GM12878 (cell line): ENCODE measurements around the gene SYNJ2. TPM values are rescaled to one million over a fixed set of nuclear protein-coding genes. Genes with fewer than 3 reads are reported as not detected.

ENCODE experiments used
- RAD21 ChIP-seq: IDR thresholded peaks from 2 replicates; pipeline ENCODE4 v1.6.1; 2011; ENCODE audit warnings: mild to moderate bottlenecking, low read depth, low read length, moderate library complexity; ENCODE audit not compliant: insufficient read depth
- ZNF207 ChIP-seq: fragments of 450-650 bp; IDR thresholded peaks from 2 replicates; pipeline ENCODE4 v1.6.1; 2014; ENCODE audit warnings: antibody characterized with exemption, mild to moderate bottlenecking, borderline replicate concordance
- polyA plus RNA-seq, 11 experiments: library from polyadenylated mRNA; depleted of rRNA in 4 of 11; unstranded in 6 of 11; stranded (reverse) in 5 of 11; fragments of >200 nt; fragmentation: Nextera tagmentation in 4 of 11; fragmentation: Illumina TruSeq in 1 of 11; extraction: Ambion mirVana in 4 of 11; extraction: Trizol in 1 of 11; gene quantifications; 1 replicate in 1 of 11; 2 replicates in 10 of 11; pipeline versions ENCODE4 v1.2.1 to v1.2.3, GENCODE V29; 2011 to 2016; ENCODE audit warnings: inconsistent platforms in 2 of 11, missing spikeins in 2 of 11, low read depth in 1 of 11
- total RNA-seq, 4 experiments: library from RNA; depleted of rRNA in 3 of 4; stranded (reverse); fragments of >200 nt in 3 of 4; fragmentation: Illumina TruSeq in 1 of 4; extraction: Trizol in 1 of 4; gene quantifications; 2 replicates each; pipeline versions ENCODE4 v1.2.1 to v1.2.3, GENCODE V29; 2013 to 2021
- TF ChIP-seq, protein P1 (sequence below): IDR thresholded peaks from 2 replicates; pipeline ENCODE4 v1.6.1; 2012; ENCODE audit warnings: improper control_type of control experiment, low read depth, low read length; ENCODE audit not compliant: insufficient replicate concordance
- TF ChIP-seq, protein P2 (sequence below): fragments of 450-650 bp; IDR thresholded peaks from 2 replicates; pipeline ENCODE4 v1.6.1; 2017; ENCODE audit warnings: mild to moderate bottlenecking
- TF ChIP-seq, protein P3 (sequence below): fragments of 150-350 bp; IDR thresholded peaks from 2 replicates; pipeline ENCODE4 v1.6.1; 2014; ENCODE audit warnings: mild to moderate bottlenecking, low read depth, low read length
- TF ChIP-seq, protein P4 (sequence below): fragments of 450-650 bp; IDR thresholded peaks from 2 replicates; pipeline ENCODE4 v1.6.1; 2018; ENCODE audit warnings: borderline replicate concordance, mild to moderate bottlenecking; ENCODE audit not compliant: partially characterized antibody

The SYNJ2 gene
- total and polyA plus RNA-seq, 10 of the 15 experiments (the other 5 are each of a cell fraction or from before 2014, with no cell fraction given), result 0.11 to 1.8 (median 0.57) TPM

DNA sequence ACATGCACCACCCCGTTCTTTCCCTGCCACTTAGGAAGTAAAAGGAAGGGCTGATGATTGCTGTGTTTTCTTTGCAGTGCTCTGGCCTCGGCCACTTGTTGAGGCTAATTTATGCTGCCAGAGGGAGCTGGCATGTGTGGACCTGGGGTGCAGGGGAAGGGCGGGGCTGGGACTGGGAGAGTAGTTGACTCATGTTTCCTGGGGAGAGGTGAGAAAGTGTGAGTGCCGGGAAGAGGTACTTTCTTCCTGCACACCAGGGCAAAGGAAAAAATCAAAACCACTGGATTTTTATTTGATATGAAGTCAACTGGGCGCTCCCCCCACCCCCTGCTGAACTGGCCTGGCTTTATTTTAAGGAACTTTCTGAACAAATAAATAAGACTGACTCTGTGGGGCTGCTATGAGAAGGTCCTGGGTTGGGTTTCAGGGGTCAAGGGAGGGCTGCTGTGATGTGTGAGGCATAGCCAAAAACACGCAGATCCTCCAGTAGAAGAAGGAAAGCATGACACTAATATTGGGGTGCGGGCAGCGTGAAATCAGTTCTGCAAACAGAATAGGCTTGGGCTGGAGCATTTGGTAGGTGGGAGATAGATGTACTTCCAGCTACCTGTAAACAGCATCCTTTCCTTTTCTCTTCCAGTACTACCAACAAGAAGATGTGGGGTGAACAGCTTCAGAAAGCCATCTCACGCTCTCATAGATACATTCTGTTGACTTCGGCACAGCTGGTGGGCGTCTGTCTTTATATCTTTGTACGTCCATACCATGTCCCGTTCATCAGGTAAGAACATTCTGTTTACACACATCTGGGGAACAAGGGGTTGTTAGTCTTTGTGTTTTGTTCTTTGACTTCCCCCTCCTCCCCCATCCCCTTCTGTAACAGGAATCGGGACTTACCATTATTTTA, 87.5 kb downstream of the SYNJ2 start (continued):
- TF ChIP-seq, protein P1, sequence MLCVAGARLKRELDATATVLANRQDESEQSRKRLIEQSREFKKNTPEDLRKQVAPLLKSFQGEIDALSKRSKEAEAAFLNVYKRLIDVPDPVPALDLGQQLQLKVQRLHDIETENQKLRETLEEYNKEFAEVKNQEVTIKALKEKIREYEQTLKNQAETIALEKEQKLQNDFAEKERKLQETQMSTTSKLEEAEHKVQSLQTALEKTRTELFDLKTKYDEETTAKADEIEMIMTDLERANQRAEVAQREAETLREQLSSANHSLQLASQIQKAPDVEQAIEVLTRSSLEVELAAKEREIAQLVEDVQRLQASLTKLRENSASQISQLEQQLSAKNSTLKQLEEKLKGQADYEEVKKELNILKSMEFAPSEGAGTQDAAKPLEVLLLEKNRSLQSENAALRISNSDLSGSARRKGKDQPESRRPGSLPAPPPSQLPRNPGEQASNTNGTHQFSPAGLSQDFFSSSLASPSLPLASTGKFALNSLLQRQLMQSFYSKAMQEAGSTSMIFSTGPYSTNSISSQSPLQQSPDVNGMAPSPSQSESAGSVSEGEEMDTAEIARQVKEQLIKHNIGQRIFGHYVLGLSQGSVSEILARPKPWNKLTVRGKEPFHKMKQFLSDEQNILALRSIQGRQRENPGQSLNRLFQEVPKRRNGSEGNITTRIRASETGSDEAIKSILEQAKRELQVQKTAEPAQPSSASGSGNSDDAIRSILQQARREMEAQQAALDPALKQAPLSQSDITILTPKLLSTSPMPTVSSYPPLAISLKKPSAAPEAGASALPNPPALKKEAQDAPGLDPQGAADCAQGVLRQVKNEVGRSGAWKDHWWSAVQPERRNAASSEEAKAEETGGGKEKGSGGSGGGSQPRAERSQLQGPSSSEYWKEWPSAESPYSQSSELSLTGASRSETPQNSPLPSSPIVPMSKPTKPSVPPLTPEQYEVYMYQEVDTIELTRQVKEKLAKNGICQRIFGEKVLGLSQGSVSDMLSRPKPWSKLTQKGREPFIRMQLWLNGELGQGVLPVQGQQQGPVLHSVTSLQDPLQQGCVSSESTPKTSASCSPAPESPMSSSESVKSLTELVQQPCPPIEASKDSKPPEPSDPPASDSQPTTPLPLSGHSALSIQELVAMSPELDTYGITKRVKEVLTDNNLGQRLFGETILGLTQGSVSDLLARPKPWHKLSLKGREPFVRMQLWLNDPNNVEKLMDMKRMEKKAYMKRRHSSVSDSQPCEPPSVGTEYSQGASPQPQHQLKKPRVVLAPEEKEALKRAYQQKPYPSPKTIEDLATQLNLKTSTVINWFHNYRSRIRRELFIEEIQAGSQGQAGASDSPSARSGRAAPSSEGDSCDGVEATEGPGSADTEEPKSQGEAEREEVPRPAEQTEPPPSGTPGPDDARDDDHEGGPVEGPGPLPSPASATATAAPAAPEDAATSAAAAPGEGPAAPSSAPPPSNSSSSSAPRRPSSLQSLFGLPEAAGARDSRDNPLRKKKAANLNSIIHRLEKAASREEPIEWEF, result no peak
- TF ChIP-seq, protein P2, sequence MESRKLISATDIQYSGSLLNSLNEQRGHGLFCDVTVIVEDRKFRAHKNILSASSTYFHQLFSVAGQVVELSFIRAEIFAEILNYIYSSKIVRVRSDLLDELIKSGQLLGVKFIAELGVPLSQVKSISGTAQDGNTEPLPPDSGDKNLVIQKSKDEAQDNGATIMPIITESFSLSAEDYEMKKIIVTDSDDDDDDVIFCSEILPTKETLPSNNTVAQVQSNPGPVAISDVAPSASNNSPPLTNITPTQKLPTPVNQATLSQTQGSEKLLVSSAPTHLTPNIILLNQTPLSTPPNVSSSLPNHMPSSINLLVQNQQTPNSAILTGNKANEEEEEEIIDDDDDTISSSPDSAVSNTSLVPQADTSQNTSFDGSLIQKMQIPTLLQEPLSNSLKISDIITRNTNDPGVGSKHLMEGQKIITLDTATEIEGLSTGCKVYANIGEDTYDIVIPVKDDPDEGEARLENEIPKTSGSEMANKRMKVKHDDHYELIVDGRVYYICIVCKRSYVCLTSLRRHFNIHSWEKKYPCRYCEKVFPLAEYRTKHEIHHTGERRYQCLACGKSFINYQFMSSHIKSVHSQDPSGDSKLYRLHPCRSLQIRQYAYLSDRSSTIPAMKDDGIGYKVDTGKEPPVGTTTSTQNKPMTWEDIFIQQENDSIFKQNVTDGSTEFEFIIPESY, result no peak
- TF ChIP-seq, protein P3, sequence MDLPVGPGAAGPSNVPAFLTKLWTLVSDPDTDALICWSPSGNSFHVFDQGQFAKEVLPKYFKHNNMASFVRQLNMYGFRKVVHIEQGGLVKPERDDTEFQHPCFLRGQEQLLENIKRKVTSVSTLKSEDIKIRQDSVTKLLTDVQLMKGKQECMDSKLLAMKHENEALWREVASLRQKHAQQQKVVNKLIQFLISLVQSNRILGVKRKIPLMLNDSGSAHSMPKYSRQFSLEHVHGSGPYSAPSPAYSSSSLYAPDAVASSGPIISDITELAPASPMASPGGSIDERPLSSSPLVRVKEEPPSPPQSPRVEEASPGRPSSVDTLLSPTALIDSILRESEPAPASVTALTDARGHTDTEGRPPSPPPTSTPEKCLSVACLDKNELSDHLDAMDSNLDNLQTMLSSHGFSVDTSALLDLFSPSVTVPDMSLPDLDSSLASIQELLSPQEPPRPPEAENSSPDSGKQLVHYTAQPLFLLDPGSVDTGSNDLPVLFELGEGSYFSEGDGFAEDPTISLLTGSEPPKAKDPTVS, result no peak
- TF ChIP-seq, protein P4, sequence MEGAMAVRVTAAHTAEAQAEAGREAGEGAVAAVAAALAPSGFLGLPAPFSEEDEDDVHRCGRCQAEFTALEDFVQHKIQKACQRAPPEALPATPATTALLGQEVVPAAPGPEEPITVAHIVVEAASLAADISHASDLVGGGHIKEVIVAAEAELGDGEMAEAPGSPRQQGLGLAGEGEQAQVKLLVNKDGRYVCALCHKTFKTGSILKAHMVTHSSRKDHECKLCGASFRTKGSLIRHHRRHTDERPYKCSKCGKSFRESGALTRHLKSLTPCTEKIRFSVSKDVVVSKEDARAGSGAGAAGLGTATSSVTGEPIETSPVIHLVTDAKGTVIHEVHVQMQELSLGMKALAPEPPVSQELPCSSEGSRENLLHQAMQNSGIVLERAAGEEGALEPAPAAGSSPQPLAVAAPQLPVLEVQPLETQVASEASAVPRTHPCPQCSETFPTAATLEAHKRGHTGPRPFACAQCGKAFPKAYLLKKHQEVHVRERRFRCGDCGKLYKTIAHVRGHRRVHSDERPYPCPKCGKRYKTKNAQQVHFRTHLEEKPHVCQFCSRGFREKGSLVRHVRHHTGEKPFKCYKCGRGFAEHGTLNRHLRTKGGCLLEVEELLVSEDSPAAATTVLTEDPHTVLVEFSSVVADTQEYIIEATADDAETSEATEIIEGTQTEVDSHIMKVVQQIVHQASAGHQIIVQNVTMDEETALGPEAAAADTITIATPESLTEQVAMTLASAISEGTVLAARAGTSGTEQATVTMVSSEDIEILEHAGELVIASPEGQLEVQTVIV, result no peak
- no peak for TF ChIP-seq ZNF207
- TF ChIP-seq RAD21, result no peak
